Ascending aorta (tissue), 2 donors: ENCODE measurements around the gene SDHAF4. TPM values are rescaled to one million over a fixed set of nuclear protein-coding genes. Genes with fewer than 3 reads are reported as not detected.

ENCODE experiments used
- DNase-seq, 2 donors: peaks; one replicate each; pipeline ENCODE4 v3.0.0-alpha.2; 2019; ENCODE audit warnings: low spot score in 2 of 2
- H3K27ac ChIP-seq, 2 donors: fragments of 200-600 bp; sonication (generic); one replicate each; pipeline ENCODE4 v1.5.1; 2016 to 2017; ENCODE audit warnings: mild to moderate bottlenecking in 1 of 2
- H3K27me3 ChIP-seq: fragments of 200-600 bp; sonication (generic); one replicate; pipeline ENCODE4 v1.5.1; 2017
- H3K36me3 ChIP-seq, 2 donors: fragments of 200-600 bp; sonication (generic); one replicate each; pipeline ENCODE4 v1.5.1; 2016
- H3K4me1 ChIP-seq, 2 donors: fragments of 200-600 bp; sonication (generic); one replicate each; pipeline ENCODE4 v1.5.1; 2016 to 2017; ENCODE audit warnings: mild to moderate bottlenecking in 1 of 2
- H3K4me3 ChIP-seq, 2 donors: fragments of 200-600 bp; sonication (generic); one replicate each; pipeline ENCODE4 v1.5.1; 2016 to 2017; ENCODE audit warnings: mild to moderate bottlenecking in 1 of 2
- H3K9me3 ChIP-seq, 2 donors: fragments of 200-600 bp; sonication (generic); one replicate each; pipeline ENCODE4 v1.5.1; 2016
- intact Hi-C: fragments of 100-400 bp; cut with DNase I; formaldehyde crosslinking; loops from one replicate; pipeline ENCODE4 v1.15.1; 2023
- total RNA-seq: library from RNA; depleted of rRNA; stranded (reverse); fragments of >200 nt; gene quantifications from one replicate; pipeline ENCODE4 v1.1.0, GENCODE V29; 2016
- TF ChIP-seq, protein P1 (sequence below), 3 experiments: fragments of 200-600 bp in 2 of 3; fragments of 450-650 bp in 1 of 3; sonication (generic) in 2 of 3; IDR thresholded peaks; one replicate each; pipeline ENCODE4 v1.5.1; 2016 to 2019; ENCODE audit warnings: antibody characterized with exemption in 3 of 3, mild to moderate bottlenecking in 1 of 3, moderate library complexity in 1 of 3

Gene SDHAF4
- total RNA-seq, 1 donor from 2014 or later, result 3.5 TPM

DNA sequence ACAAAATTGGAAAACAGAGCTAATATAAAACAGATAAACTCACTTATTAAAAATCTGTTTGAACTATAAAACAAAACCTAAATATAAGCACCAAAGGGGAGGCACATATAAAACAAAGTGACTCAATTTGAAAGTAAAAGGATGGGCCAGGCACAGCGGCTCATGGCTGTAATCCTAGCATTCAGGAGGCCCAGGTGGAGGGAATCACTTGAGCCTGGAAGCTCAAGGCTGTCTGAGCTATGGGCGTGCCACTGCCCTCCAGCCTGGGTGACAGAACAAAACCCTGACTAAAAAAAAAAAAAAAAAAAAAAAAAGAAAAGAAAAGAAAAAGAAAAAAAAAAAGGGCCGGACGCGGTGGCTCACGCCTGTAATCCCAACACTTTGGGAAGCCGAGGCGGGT is 69.9 kb downstream of the SDHAF4 start:
- intact Hi-C loops, result no loop called here
- no peaks in the 10 kb centered on the region for H3K9me3 ChIP-seq

DNA sequence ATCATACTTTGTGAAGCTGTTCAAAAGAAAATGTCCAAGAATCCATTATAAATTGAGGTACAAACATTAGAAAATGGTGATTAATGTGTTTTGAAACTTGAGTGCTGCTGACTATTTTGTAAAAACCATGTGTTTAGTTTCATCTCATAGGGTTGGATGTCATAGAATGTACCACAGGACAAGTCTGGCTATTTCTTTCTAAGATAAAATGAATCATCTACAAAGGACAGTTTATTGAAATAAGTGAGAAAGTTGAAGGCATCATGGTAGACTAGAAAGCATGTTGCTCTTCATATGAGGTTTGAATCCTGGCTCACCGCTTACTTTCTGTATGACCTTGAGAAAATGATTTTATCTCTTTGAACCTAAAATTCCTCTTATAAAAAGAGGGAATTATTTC is 71.7 kb downstream of the SDHAF4 start:
- Histone ChIP-seq H3K36me3 (no peaks in the 10 kb centered on the region), H3K27me3 (no peaks in the 10 kb centered on the region), H3K27ac (no peak overlapping the region), H3K4me3 (no peak overlapping the region), H3K9me3 (no peaks in the 10 kb centered on the region), H3K4me1 (no peaks in the 10 kb centered on the region)
- DNase-seq, result no peak
- intact Hi-C loops, result no loop called here
- TF ChIP-seq, protein P1, sequence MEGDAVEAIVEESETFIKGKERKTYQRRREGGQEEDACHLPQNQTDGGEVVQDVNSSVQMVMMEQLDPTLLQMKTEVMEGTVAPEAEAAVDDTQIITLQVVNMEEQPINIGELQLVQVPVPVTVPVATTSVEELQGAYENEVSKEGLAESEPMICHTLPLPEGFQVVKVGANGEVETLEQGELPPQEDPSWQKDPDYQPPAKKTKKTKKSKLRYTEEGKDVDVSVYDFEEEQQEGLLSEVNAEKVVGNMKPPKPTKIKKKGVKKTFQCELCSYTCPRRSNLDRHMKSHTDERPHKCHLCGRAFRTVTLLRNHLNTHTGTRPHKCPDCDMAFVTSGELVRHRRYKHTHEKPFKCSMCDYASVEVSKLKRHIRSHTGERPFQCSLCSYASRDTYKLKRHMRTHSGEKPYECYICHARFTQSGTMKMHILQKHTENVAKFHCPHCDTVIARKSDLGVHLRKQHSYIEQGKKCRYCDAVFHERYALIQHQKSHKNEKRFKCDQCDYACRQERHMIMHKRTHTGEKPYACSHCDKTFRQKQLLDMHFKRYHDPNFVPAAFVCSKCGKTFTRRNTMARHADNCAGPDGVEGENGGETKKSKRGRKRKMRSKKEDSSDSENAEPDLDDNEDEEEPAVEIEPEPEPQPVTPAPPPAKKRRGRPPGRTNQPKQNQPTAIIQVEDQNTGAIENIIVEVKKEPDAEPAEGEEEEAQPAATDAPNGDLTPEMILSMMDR (IDR thresholded peaks at IDR 0.05), result no peak

More for the DNA sequence above, 69.9 kb downstream of the SDHAF4 start:
- DNase-seq, result no peak
- no peaks in the 10 kb centered on the region for H3K27me3 ChIP-seq
- no peaks in the 10 kb centered on the region for H3K4me1 ChIP-seq
- no peaks in the 10 kb centered on the region for H3K36me3 ChIP-seq
- TF ChIP-seq, protein P1 (IDR thresholded peaks at IDR 0.05), result no peak
- H3K4me3 ChIP-seq, result no peak overlapping the region
- no peak overlapping the region for H3K27ac ChIP-seq

Other genes with a start within 250 kb of the SDHAF4 start
- gene FAM135A, start 153.4 kb upstream of the SDHAF4 start, total RNA-seq, result 10.7 TPM
- gene SMAP1, start 101.0 kb downstream of the SDHAF4 start, total RNA-seq, result 13.2 TPM